Coronary artery (tissue), 2 donors: ENCODE measurements around the gene CTNS.
A peak's percentile ranks its signal among the peaks of the same experiment; 100 is the strongest.

Experiments used
- DNase-seq: peaks from one replicate; pipeline ENCODE4 v3.0.0-alpha.2; 2017; ENCODE audit warnings: low spot score
- H3K27ac ChIP-seq, 2 donors: fragments of 200-600 bp; sonication (generic); one replicate each; pipeline ENCODE4 v1.5.1; 2016 to 2019
- H3K4me3 ChIP-seq: fragments of 200-600 bp; sonication (generic); 2 replicates; pipeline ENCODE4 v1.5.1; 2016; ENCODE audit warnings: mild to moderate bottlenecking, moderate library complexity
- CTCF ChIP-seq: fragments of 200-600 bp; sonication (generic); IDR thresholded peaks from one replicate; pipeline ENCODE4 v1.5.1; 2019; ENCODE audit warnings: antibody characterized with exemption

Gene CTNS

GRCh38 chr17:3682033-3682432 is 45.5 kb downstream of the CTNS start:
- Histone ChIP-seq H3K27ac (no peak overlapping the region), H3K4me3 (no peak overlapping the region)
- no peak for TF ChIP-seq CTCF
- DNase-seq = no peak

- peak; percentile 80 for TF ChIP-seq CTCF
- H3K4me3 ChIP-seq = no peak overlapping the region
- H3K27ac ChIP-seq = no peak overlapping the region
- DNase-seq = no peak
Measured at GRCh38 chr17:3683054-3683511, 46.5 kb downstream of the CTNS start.

GRCh38 chr17:3685174-3685573 is 48.6 kb downstream of the CTNS start:
- no peak for DNase-seq
- no peak overlapping the region for H3K27ac ChIP-seq
- H3K4me3 ChIP-seq = no peak overlapping the region
- no peak for TF ChIP-seq CTCF

GRCh38 chr17:3688027-3688553 is 51.5 kb downstream of the CTNS start:
- Histone ChIP-seq H3K4me3 (no peak overlapping the region), H3K27ac (no peak overlapping the region)
- TF ChIP-seq CTCF = no peak
- no peak for DNase-seq

GRCh38 chr17:3688852-3689261 is 52.3 kb downstream of the CTNS start:
- Histone ChIP-seq H3K4me3 (no peak overlapping the region), H3K27ac (no peak overlapping the region)
- no peak for DNase-seq
- TF ChIP-seq CTCF = no peak

- no peak overlapping the region for H3K27ac ChIP-seq
- H3K4me3 ChIP-seq = no peak overlapping the region
- DNase-seq = peak; percentile 61
- no peak for TF ChIP-seq CTCF
Measured at GRCh38 chr17:3689262-3690093, 52.9 kb downstream of the CTNS start.

GRCh38 chr17:3690094-3690715 is 53.6 kb downstream of the CTNS start:
- no peak for DNase-seq
- H3K27ac ChIP-seq = no peak overlapping the region
- no peak for TF ChIP-seq CTCF
- no peak overlapping the region for H3K4me3 ChIP-seq
